ENCODE measurements around the gene QSOX2.

QSOX2 gene

DNA sequence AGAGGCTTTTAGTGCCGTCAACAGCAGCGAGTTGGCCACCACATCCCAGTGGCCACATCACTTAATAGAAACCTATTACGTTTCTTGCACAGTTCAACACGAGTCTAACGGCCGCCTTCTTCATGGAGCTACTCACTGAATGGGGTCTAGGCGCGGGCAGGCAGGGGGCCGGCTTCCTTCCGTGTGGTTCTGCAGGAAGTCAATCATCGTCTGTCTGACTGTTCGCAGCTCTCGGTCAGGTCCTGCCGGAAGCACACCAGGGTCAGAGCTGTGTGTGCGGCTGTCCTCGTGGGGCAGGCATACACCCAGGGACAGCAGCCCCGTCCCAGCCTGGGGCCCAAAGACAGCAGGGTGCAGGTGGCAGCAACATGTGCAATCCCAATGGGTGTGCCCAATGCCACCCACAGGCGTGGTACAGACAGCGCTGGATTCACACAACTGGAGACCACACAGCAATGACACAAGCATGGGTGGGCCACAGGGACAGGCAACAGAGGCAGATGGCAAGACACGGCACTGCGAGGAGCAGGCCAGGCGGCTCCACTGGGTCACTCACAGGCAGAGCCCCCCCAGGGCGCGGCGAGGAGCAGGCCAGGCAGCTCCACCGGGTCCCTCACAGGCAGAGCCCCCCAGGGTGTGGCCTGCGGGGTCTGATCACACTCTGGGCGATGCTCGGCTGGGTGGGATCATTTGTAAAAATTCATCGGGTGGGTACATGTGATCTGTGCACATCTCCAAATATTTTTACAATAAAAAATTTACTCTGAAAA is 21.6 kb downstream of the QSOX2 start:
- no peak for DNase-seq (ENCODE audit: low spot score)

DNA sequence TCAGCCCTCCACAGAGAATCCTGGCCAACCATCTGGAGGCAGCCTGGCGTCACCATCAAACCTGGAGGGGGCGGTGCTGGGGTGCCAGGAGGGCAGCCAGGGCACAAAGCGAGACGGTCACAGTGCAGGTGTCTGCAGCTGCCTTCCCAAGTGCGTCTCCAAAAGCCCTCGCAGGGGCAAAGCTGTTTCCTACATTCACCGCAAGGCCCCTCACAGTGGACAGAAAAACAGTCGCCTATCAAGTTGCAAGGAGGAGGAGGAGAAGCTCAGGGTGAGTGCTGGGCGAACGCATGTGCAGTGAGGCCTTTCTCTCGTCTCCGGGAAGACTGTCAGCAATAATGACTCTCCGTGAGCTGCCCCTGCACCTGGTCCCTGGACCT is 22.7 kb downstream of the QSOX2 start:
- no peak for DNase-seq (ENCODE audit: low spot score)

DNA sequence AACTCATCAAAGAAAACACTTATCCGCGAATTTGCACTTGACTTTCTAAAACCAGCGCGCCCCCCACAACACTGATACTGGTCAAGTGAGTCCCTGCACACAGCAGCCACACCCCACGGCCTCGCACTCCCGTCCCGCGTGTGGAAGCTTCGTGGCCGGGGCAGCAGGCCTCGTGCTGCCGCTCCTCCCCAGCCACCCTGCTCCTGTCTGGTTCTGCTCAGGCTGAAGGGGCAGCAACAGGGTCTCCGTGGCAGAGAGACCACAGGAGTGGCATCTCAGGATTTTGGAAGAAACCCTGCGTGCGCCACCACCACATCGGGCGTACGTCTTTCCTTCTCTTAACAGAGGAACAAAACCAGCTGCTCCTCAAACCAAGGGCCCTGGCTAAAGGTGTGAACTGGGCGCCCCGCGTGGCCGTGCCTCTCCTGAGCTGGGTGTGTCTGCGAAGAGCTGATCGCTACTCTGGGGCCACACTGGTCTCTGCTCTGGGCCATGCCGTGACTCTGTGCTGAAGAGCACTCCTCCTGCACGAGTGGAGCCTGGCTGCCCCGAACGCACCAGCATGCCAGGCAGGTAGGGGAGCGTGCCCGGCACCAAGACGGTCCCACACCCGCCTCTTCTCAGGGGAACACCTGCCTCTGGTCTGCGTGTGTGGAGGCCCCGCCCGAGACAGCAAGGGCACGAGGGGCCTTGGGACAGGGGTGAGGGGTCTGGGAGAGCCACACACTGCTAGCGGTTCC is 23.3 kb downstream of the QSOX2 start:
- no peak for DNase-seq (ENCODE audit: low spot score)

DNA sequence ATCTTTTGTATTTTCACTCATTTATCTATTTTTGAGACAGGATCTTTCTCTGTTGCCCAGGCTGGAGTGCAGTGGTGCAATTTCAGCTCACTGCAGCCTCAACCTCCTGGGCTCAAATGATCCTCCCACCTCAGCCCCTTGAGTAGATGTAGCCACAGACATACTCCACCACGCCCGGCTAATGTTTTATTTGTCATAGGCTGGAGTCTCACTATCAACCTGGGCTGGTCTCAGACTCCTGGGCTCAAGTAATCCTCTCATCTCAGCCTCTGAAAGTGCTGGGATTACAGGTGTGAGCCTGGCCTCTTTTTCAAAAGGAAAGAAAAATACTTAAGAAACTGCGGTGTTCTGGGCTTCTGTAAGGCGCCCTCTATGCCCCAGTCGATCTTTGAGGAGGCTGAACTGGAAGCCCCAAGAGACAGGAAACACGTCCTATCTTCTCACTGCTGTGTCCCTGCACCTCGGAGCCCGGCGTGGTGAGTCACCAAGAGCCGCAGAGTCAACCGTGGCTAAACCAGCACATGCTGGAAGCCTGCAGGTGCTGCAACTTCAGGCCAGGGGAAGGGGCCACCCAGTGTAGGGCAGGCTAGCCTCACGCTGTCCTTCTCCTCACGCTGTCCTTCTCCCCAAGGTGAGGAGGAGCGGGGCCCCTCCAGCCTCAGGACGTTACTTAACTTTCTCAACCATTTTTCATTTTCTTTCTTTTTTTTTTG is 25.4 kb downstream of the QSOX2 start:
- no peak for DNase-seq (ENCODE audit: low spot score)

DNA sequence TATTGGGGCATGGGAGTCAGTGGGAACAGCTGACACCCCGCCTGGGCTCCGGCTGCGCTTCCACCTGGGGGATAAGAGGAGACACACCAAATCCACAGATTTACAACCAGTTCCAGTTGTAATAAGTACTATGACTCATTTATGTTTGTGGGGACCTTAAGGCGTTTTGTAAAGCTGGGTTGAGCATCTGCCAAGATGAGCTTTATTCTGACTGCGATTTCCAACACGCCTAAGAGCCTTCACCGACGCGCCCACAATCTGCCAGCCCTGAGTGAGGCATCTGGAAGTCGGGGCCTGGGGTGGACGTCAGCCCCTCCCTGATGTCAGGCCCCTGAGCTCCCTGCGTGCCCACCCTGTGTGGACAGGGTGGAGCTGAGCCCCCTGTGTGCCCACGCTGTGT is 26.3 kb downstream of the QSOX2 start:
- DNase-seq (ENCODE audit: low spot score), result no peak

DNA sequence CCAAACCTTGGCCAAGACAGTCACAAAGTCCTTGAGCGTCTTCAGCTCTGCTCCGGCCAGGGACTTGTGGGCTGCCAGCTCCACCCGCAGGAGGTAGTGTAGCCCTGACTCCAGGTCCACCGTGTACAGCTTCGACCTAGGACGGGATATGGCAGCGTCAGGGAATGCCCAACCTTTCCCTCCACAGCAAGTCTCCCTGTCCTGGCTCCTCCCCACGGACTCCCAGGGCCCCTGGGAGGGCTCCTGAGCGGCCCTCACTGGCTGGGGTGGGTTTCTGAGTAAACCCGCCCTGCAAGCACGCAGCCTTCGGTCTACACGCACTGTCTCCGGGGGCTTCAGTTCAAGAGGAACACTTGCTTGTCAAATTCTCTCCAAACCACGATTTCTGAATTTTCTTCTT is 26.9 kb downstream of the QSOX2 start:
- DNase-seq (ENCODE audit: low spot score), result no peak

DNA sequence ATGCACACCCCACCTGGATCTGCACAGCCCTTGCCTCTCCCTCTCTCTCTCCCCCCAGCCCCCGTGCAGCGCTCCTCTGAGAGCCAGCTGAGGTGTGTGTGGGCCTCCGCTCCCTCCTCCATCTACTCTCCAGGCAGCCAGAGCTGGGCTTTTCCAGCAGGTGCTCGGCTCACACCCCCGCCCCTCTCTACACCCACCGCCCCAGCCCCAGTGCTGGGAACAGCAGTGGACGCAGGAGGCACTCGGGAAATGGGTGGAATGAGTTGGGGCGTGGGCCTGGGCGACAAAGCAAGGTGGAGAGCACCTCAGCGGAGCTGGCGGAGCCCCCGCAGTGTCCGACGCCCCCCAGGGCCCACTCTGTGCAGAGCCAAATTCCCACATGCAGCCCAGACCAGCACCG is 27.3 kb downstream of the QSOX2 start:
- no peak for DNase-seq (ENCODE audit: low spot score)

DNA sequence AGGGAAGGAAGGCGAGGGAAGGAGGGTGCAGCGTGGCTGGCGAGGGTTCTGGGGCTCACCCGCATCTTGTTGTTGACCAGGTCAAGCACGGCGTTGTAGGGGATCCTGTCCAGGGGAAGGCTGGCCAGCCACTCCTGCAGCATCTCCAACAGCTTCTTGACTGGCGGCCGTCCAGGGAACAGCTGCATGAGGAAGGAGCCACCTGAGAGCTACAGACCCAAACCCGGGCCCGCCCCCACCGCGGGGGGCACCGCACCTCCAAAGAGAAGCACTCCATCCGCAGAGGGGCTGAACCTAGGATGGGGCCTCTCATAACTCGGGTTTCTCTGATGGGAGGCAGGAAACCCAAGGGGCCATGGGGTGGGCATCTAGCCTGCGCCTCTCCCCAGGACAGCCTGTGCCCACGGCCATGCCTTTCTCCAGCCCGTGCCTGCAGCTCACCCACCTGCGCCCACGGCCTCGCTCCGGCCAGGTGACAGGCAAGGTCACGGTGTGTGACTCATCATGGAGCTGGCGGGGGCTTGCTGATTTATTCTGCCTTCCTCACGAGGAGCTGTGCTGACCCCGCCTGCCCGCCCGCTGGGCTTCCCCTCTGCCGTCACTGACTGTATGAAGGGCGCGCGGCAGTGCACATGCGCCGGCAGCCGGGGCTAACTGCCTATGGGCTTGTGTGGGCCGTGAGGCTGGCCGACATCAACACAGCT is 28.9 kb downstream of the QSOX2 start:
- DNase-seq (ENCODE audit: low spot score), result no peak

DNA sequence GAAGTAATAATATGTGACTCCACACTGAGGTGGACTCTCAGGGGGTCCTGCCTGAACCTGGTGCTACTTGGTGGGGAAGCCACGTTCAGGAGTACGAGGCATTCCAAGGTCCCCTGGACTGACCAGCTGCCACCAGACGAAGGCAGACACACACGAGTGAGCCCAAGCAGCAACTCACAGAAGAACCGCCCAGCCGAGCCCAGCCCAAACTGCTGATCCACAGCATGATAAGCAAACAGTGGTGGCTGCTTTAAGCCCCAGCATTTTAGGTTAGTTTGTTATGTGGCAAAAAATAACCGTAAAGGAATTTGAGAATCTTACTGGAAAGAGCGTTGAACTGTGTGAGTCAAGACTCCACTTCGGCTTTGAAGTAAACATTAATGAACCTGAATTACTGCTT is 31.9 kb downstream of the QSOX2 start:
- DNase-seq (ENCODE audit: low spot score), result no peak

DNA sequence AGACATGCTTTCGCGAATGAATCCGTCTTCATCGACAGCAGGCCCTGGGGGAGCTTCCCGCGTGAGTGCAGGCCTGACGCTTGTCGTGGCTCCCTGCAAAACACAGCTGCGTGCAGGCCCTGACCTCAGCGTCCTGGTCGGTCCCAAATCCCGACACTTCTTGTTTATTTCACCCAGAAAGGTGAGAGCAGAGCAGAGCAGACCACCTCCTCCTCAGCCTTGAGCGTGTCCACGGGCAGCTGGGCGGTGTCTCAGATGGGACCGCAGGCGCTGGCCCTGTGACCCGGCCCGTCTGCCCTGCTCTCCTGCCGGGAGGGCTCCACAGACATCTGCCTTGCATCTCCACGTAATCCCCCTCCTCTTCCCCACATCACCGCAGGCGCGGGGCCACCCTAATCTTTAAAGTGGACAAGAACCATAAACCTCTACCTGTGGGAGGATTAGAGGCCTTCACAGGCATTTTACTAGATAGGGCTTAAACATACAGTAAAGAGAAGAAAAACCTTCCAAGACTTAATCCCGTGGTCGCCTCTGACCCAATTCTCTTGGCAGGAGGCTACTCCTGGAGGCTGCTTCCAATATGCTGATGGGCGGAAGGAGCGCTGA is 33.2 kb downstream of the QSOX2 start:
- DNase-seq (ENCODE audit: low spot score), result no peak

DNA sequence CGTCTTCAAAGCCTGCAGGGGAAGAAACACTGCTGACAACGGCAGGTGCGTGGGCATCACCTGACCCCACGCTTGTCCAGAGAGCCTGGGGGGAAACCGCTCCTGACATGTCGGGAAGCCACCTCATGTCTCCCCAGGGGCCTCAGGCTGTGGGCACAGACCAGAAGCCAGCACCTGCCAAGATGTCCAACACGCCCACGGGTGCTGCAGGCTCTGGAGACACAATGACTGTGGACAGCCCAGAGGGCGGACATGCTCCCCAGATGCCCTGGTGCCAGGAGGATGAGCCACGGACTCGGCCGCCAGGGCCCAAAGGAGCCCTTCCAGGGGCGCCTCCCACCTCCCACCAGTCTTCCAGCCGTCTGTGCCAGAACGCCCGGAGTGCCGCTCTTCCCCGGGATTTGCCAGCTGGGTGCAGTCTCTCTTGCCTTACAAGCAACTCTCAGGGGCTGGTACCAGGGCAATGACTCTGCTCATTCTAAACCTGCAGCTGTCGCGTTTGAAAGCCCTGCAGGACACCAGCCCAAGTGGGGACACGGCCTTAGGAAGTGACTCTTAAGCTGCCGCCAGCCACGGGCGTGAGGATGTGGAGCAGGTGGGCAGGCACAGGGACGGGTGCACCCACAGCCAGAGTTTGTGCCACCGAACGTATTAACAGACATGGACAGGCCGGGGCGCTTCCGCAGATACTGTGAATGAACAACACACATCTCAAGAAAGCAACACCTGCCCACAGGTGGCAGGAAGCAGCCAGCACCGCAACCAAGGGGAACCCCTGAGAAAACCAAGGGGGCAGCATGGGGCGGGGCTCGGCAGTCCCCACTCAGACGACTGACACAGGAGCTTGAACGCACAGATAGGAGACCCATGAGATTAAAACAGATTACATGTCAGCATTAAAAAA is 33.9 kb downstream of the QSOX2 start:
- no peak for DNase-seq (ENCODE audit: low spot score)

DNA sequence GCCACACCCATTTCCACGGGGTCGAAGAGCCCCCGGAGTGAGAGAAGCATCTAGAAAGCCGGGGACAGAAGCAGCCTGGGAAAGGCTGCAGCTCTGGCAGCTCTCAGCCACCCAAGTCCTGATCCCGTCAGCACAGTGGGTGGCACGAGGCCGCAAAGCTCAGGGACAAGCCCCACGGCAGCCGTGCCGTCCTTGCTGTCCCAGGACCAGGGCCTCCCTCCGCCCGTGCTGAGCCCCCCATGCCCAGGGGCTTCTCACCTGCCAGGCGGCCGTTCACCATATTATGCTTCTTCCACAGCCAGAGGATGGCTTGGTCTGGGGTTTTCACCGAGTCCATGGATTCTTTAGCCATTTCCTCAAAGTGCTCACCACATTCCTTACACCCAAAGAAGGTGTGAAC is 34.6 kb downstream of the QSOX2 start:
- no peak for DNase-seq (ENCODE audit: low spot score)

DNA sequence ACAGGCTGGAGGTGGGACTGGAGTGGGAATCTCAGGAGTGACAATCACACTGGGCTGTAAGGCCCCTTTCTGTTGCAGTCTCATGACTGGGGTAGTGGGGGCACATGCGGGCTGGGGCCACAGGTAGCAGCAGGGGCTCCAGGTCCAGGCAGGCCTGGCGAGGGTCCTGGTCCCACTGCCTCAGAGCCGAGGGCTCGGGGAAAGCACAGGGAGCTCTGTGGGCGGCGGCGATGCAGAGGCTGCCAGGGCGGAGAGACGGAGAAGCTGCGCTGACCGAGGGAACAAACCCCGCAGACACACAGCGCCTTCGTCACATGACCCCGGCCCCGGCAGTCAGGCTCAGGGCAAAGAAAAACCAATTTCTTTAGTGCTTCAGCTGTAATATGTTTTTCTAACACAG is 35.3 kb downstream of the QSOX2 start:
- DNase-seq (ENCODE audit: low spot score), result no peak

DNA sequence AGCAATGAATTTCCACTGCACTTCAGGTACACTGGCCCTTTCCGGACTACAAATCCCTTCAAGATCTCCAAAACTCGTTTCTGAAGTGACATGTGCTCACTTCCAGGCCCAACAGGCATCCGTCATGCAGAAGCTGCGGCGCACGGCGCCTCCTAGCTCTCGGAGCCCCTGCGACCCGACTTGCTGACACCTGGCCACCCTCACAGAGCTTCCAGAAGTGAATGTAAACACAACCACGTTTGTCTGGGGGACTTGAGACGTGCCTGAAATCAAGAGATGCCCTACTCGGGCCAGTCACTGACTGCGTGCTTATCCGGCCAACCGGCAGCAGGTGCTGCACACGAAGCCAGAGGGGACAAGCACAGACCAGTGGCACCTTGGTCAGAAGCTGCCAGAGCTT is 35.8 kb downstream of the QSOX2 start:
- DNase-seq (ENCODE audit: low spot score), result no peak

DNA sequence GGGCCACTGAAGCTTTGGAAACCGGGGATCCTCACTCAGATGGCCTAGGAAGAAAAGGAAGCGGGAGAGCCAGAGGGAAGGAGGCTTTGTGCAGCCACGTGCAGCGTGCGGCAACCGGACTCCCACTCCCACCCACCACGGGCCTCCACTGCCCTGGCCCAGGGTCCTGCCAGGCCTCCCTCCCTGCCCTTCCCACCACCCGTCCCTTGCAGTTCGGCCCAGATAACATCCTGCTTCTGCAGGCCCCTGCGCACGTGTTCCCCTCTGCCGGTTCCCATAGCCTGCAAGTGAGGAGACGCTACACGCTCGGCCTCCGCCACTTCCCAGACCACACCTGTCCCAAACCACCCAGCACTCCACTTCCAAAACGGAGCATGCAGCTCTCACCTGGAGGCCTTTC is 36.4 kb downstream of the QSOX2 start:
- no peak for DNase-seq (ENCODE audit: low spot score)

DNA sequence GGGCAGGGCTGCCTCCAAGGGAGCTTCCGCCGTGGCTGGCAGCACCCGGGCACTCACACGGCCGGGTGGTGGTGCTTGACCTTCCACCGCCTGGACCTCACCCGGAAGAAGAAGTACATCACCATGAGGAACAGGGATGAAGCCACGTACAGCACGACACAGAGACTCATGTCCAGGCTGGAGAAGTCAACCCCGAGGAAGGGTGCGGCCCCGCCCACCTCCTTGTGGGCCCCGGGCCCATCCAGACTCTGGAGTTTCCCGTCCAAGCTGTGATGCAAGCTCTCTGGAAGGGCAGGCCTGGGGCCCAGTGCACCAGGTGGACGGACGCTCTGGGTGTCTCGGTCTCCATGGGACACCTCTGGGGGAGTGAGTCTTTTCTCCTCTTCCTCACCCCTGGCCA is 36.9 kb downstream of the QSOX2 start:
- DNase-seq (ENCODE audit: low spot score), result no peak

DNA sequence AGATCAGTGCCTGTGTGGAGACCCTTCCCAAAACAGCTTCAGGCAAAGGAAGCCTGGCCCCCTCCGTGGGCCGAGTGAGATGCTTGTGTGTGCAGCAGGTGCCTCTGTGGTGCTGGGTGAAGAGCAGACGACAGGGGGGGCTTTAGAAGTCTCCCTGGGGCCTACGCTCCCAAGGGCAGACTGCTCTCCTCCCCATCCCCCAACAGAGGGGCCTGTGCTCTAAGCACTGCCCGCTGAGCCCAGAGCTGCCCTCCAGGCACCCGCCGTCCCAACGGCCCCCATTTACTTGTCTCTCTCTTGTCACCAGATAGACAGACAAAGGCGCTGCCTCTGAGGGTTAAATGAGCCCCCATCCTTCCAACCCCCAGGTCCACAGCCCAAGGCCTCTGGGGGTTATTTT is 38.0 kb downstream of the QSOX2 start:
- DNase-seq (ENCODE audit: low spot score), result no peak

DNA sequence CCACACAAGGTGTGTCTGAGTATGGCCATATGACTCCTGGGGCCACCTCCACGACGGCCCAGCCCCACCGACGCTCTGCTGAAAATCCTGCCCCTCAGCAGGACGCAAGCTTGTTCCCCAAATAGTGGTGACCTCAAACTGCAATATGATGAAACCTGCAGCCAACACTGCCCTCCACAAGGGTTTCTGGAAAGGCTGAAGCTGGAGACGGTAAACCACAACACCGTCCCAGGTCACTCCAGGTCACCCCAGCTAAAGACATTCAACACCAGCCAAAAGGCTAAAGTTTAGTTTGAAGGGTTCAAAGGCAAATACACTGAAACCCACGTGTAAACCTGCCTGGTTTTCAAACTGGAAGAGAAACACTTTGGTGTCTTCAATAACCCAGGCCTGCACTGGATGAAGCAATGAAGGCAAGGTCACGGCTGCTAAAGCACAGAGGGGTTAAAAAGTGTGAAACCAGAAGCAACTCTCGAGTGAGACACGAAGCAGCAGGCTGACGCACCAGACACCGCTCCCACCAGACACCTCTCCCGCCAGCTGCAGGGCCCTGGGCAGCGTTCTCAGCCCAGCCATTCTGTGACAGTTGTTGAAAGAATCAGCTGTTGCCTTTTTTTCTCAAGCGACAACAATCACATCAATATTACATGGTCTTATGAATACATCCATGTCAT is 38.9 kb downstream of the QSOX2 start:
- DNase-seq (ENCODE audit: low spot score), result peak; percentile 45

DNA sequence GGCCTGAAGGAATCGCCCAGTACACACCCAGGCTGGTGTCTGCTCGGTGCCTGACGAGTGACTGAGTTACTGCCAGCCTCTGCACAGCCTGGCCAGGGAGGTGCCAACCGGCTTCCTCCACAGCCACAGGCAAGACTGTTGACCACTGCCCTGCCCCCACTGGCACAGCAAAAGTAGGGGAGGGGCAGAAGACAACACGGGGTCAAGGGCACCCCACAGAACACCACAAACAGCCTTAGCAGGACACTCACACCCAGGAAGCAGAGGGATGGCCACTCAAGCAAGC is 40.0 kb downstream of the QSOX2 start:
- no peak for DNase-seq (ENCODE audit: low spot score)
